Caco-2 (cell line): Measurements from ENCODE around the gene DPH6. TPM values are rescaled to one million over a fixed set of nuclear protein-coding genes. Genes with fewer than 3 reads are reported as not detected.

Experiments
- BruUV-seq: library from RNA; stranded (reverse); fragments of 400-500 nt; replicated peaks from 2 replicates; lab custom pipeline; 2021; lab: Mats Ljungman, UMichigan
- CTCF ChIA-PET: fragments of 300-600 bp; sonication (Branson Sonifier 250); formaldehyde crosslinking; loops from one replicate; lab custom pipeline; 2022; ENCODE audit warnings: antibody characterized with exemption; lab: Charles Lee
- POLR2A ChIA-PET: fragments of 300-600 bp; sonication (Branson Sonifier 250); formaldehyde crosslinking; loops from one replicate; lab custom pipeline; 2022; ENCODE audit warnings: antibody characterized with exemption; lab: Charles Lee
- DNase-seq, 2 experiments: peaks; one replicate each; pipeline versions ENCODE4 v3.0.0 to v3.0.0-alpha.2; 2020 to 2022
- H3K27me3 ChIP-seq: replicated peaks from 2 replicates; pipeline ENCODE4 v1.6.0; 2011; ENCODE audit warnings: low read length; ENCODE audit not compliant: control insufficient read depth, insufficient read depth
- H3K36me3 ChIP-seq: 2 replicates; pipeline ENCODE4 v1.5.1; 2011; ENCODE audit warnings: low read length; ENCODE audit not compliant: control insufficient read depth, insufficient read depth
- H3K4me1 ChIP-seq: fragments of 250-450 bp; sonication (Bioruptor Pico); 2 replicates; pipeline ENCODE4 v1.5.1; 2020; ENCODE audit warnings: mild to moderate bottlenecking
- H3K4me3 ChIP-seq: 2 replicates; pipeline ENCODE4 v1.5.1; 2011; ENCODE audit warnings: low read depth, mild to moderate bottlenecking, control low read depth, low read length
- H3K9me3 ChIP-seq: fragments of 250-450 bp; sonication (Bioruptor Pico); 2 replicates; pipeline ENCODE4 v1.5.1; 2020; ENCODE audit warnings: mild to moderate bottlenecking, moderate library complexity
- H3K27ac Mint-ChIP-seq: one replicate; pipeline ENCODE4 v1.8.0; 2022; ENCODE audit warnings: mixed read lengths; ENCODE audit not compliant: unreplicated experiment
- H3K27me3 Mint-ChIP-seq: one replicate; pipeline ENCODE4 v1.8.0; 2022; ENCODE audit warnings: mixed read lengths; ENCODE audit not compliant: insufficient read depth, unreplicated experiment
- H3K36me3 Mint-ChIP-seq: one replicate; pipeline ENCODE4 v1.8.0; 2022; ENCODE audit warnings: mild to moderate bottlenecking, mixed read lengths; ENCODE audit not compliant: insufficient read depth, unreplicated experiment
- H3K4me1 Mint-ChIP-seq: one replicate; pipeline ENCODE4 v1.8.0; 2022; ENCODE audit warnings: low read depth, mixed read lengths; ENCODE audit not compliant: unreplicated experiment
- H3K4me3 Mint-ChIP-seq: one replicate; pipeline ENCODE4 v1.8.0; 2022; ENCODE audit warnings: mild to moderate bottlenecking, moderate library complexity, mixed read lengths; ENCODE audit not compliant: unreplicated experiment
- H3K9me3 Mint-ChIP-seq: one replicate; pipeline ENCODE4 v1.8.0; 2022; ENCODE audit warnings: mixed read lengths; ENCODE audit not compliant: unreplicated experiment
- intact Hi-C: fragments of 100-400 bp; cut with micrococcal nuclease; formaldehyde crosslinking; loops from one replicate; pipeline ENCODE4 v1.10.0; 2022; ENCODE audit not compliant: unreplicated experiment
- total RNA-seq: library from RNA; stranded (reverse); gene quantifications from 2 replicates; pipeline ENCODE4 v1.2.3, GENCODE V29; 2022
- TF ChIP-seq, protein P1 (sequence below), 2 experiments: fragments of 200-600 bp in 1 of 2; IDR thresholded peaks; 1 replicate in 1 of 2; 2 replicates in 1 of 2; pipeline versions ENCODE4 v1.5.1 to v1.8.0; 2011 to 2022; ENCODE audit warnings: antibody characterized with exemption in 1 of 2, control low read depth in 1 of 2, inconsistent platforms in 1 of 2, low read depth in 1 of 2, low read length in 1 of 2, mild to moderate bottlenecking in 1 of 2, moderate library complexity in 1 of 2; ENCODE audit not compliant: insufficient read depth in 1 of 2, severe bottlenecking in 1 of 2, unreplicated experiment in 1 of 2

Gene DPH6
- total RNA-seq, 1 experiment from 2014 or later, result 24.0 TPM

DNA sequence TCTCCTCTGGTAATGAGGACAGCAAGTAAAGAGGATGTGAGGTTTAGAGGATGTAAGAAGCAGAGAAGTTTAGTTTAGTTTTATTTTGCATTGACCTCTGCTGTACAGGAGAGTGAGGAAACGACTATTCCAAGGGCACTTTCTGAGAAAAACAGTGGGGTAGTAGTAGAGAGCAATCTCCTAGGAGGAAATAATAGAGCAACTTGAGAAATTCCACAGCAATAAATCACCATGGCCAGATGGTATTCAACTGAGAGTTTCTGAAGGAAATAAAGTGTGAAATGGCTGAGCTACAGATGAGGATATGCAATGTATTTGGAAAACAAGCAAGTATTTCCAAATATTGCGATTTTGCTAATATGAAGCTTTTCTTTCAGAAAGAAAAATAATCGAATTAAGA is 118.9 kb downstream of the DPH6 start:
- ChIA-PET POLR2A (no interaction called here), CTCF (no interaction called here)
- H3K36me3 ChIP-seq, result no peaks in the 10 kb centered on the region
- peaks cover 4% of the 10 kb centered on the region; the same call in 1 of the 2 replicates for H3K4me1 ChIP-seq
- peaks cover 11% of the 10 kb centered on the region for H3K9me3 Mint-ChIP-seq
- intact Hi-C loops, result no loop called here
- no peak overlapping the region for H3K4me3 ChIP-seq
- no peak overlapping the region for H3K27ac Mint-ChIP-seq
- no peak overlapping the region for H3K4me3 Mint-ChIP-seq
- H3K27me3 ChIP-seq, result no peaks in the 10 kb centered on the region
- no peaks in the 10 kb centered on the region for H3K36me3 Mint-ChIP-seq
- peaks cover 8% of the 10 kb centered on the region for H3K4me1 Mint-ChIP-seq
- no peaks in the 10 kb centered on the region; the same call in 1 of the 2 replicates for H3K9me3 ChIP-seq
- TF ChIP-seq, protein P1, sequence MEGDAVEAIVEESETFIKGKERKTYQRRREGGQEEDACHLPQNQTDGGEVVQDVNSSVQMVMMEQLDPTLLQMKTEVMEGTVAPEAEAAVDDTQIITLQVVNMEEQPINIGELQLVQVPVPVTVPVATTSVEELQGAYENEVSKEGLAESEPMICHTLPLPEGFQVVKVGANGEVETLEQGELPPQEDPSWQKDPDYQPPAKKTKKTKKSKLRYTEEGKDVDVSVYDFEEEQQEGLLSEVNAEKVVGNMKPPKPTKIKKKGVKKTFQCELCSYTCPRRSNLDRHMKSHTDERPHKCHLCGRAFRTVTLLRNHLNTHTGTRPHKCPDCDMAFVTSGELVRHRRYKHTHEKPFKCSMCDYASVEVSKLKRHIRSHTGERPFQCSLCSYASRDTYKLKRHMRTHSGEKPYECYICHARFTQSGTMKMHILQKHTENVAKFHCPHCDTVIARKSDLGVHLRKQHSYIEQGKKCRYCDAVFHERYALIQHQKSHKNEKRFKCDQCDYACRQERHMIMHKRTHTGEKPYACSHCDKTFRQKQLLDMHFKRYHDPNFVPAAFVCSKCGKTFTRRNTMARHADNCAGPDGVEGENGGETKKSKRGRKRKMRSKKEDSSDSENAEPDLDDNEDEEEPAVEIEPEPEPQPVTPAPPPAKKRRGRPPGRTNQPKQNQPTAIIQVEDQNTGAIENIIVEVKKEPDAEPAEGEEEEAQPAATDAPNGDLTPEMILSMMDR (IDR thresholded peaks at IDR 0.05; ENCODE audit: insufficient read depth in 1 of 2, low read depth in 1 of 2, low read length in 1 of 2, severe bottlenecking in 1 of 2, unreplicated experiment in 1 of 2), result no peak
- H3K27me3 Mint-ChIP-seq, result no peaks in the 10 kb centered on the region
- no TSS peak for BruUV-seq
- no peak for DNase-seq

DNA sequence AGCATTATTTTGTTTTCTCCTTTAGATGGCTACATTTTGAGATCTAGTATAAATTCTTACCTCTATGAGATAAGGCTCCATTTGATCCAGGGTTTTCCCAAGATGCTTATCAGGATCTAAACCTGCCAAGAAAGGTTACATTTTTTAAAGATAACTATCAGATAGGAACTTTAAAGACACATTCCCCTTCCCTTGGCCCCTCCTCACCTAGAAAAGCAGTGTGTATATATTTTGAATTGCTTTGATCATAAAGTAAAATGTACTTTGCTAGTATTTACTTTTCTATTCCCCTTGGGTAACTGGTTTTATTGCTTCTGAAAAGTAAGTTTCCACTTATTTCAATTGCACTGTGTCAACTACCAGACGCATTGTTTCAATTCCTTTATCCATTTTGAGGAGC is 135.2 kb downstream of the DPH6 start:
- no peak overlapping the region for H3K4me3 Mint-ChIP-seq
- H3K36me3 ChIP-seq, result no peaks in the 10 kb centered on the region
- intact Hi-C loops, result loop anchor here (1.0 kb wide), 1 partner anchor 34 kb away; no protein-coding TSS in a partner anchor
- no TSS peak for BruUV-seq
- no peaks in the 10 kb centered on the region for H3K27me3 ChIP-seq
- H3K36me3 Mint-ChIP-seq, result no peaks in the 10 kb centered on the region
- H3K9me3 ChIP-seq, result no peaks in the 10 kb centered on the region
- TF ChIP-seq, protein P1 (IDR thresholded peaks at IDR 0.05; ENCODE audit: insufficient read depth in 1 of 2, low read depth in 1 of 2, low read length in 1 of 2, severe bottlenecking in 1 of 2, unreplicated experiment in 1 of 2), result no peak
- peaks cover 11% of the 10 kb centered on the region for H3K4me1 Mint-ChIP-seq
- CTCF ChIA-PET, result no interaction called here
- H3K4me3 ChIP-seq, result no peak overlapping the region
- POLR2A ChIA-PET, result no interaction called here
- peaks cover 23% of the 10 kb centered on the region for H3K9me3 Mint-ChIP-seq
- peaks cover 32% of the 10 kb centered on the region for H3K4me1 ChIP-seq
- H3K27me3 Mint-ChIP-seq, result no peaks in the 10 kb centered on the region
- peak; percentile 52 to 58 for DNase-seq
- no peak overlapping the region for H3K27ac Mint-ChIP-seq

DNA sequence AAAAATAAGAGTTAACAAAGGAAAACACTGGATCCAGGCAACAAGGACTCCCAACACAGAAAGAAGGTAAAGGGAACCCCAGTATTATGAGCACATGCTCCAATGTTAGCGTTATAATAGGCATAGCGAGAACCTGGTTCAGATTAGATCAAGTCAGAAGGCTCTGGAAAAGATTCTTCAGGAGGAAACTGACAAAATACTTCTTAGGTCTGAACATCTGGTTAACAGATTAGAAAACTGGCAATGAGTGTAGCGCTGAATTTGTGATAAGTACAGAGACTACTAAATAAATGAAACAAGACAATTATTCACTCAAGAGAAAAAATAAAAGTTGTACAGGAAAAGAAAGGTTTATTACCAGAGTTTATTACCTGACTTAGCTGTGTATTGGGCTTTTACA is 146.1 kb downstream of the DPH6 start:
- H3K9me3 Mint-ChIP-seq, result peaks cover 20% of the 10 kb centered on the region
- ChIA-PET CTCF (no interaction called here), POLR2A (no interaction called here)
- intact Hi-C loops, result no loop called here
- no peaks in the 10 kb centered on the region for H3K36me3 Mint-ChIP-seq
- DNase-seq, result no peak
- no peak overlapping the region for H3K4me3 Mint-ChIP-seq
- Histone ChIP-seq H3K9me3 (no peaks in the 10 kb centered on the region), H3K4me3 (no peak overlapping the region), H3K36me3 (no peaks in the 10 kb centered on the region), H3K4me1 (peaks cover 10% of the 10 kb centered on the region), H3K27me3 (no peaks in the 10 kb centered on the region)
- H3K4me1 Mint-ChIP-seq, result peaks cover 11% of the 10 kb centered on the region
- no peaks in the 10 kb centered on the region for H3K27me3 Mint-ChIP-seq
- BruUV-seq, result no TSS peak
- TF ChIP-seq, protein P1 (IDR thresholded peaks at IDR 0.05; ENCODE audit: insufficient read depth in 1 of 2, low read depth in 1 of 2, low read length in 1 of 2, severe bottlenecking in 1 of 2, unreplicated experiment in 1 of 2), result no peak
- no peak overlapping the region for H3K27ac Mint-ChIP-seq
